Activated CD4-positive, alpha-beta T cell treated with anti-CD3 and anti-CD28 coated beads, Interleukin-2, amount 50 U/mL, for 48 hours (primary cell): ENCODE measurements around the gene SMIM21.

Experiments used
- DNase-seq, 2 experiments: peaks; one replicate each; pipeline ENCODE4 v3.0.0-alpha.2; 2020

SMIM21 gene

DNA sequence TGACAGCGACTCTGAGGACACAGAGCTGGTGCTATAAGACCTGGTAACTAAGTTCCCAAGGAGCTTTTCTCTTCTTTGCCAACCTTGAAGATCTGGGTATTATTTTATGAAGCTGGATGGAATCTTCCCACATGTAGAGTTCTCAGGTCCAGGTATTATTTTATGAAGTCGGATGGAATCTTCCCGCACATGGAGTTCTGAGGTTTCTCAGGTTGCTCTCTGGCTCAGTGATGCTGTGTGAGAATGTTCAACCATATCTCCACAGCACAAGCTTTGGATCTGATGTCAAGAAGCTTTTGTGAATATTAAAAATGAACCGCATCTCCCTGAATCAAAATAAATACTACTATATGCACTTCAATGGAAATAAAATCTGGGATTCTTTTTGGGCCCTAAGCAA is at the start of gene SMIM21:
Gene SMIM21 (minus strand): TSS at position 101 of the 400 bp plus-strand sequence. CDS start 140 bp downstream, outside the sequence.
- DNase-seq = no peak

DNA sequence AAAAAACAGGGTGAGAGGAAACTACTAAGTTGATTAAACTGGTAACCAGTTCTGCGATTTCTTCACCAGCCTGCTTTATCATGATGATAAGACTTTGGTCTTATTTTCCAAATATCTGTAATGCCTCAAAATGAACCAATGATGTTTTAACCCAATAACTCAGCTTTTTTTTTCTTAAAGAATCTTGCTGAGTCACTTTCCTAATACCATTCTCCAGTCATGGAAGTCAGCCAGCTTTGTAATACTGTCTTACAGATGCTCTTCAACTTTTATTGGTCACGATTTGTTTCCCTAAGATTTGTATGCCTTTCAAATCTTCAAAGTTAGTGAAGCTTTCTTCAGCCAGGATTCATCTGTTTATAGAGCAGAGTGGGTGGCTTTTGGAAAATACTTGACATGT is 47.7 kb upstream of the SMIM21 start:
- DNase-seq = no peak

DNA sequence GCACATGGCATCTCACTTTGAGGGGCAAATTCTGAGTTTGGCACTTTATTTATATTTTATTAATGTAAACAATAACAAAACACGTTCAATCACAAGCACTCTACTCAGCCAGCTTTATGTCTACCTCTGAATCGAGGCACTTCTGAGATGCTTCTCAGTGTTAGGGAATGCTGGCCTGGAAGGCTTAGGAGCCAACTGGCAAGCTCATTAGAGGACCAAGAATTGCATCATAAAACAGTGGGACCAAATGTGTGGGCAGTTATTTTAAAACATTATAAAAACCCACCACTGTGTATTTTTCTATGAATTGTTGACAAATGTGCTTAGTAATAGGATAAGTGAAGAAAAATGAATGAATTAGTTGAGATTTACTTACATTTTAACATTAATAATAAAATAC is 46.8 kb upstream of the SMIM21 start:
- DNase-seq = no peak

DNA sequence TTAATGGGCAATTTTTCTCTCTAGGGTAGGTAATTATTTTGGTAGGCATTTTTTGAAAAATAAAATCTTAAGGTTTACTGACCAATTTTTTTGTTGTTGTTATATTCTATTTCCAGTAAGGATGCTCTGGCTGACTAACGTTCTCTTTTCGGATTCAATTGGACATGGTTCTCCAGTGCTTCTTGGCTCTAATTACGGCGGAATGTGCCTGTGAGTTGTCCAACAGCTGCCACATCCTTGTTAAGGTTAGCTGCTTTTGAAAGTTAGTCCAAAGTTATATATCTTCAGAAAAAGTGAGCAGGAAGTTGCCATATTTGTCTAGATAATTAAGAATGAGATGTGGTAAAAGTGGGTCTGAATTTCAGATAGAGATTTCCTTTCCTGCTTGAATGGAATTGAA is 45.8 kb upstream of the SMIM21 start:
- DNase-seq = no peak

DNA sequence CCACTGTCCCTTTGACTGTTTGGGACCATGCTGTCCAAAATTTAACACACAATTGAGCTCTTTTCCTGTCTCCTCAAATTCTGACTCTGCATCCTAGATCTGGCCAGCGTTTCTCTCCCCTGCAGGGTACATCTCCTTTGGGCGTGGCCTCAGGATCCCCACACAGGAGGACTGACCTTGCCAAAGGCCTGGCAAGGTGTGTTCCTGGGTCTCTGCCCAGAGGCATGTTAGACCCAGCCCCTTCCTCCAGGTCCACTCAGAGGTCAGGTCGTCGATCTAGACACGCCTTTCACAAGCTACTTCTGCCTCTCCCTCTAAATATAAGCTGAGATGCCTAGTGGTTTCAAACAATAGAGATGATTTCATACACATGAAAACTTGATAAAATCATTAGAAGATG is 45.4 kb upstream of the SMIM21 start:
- no peak for DNase-seq

DNA sequence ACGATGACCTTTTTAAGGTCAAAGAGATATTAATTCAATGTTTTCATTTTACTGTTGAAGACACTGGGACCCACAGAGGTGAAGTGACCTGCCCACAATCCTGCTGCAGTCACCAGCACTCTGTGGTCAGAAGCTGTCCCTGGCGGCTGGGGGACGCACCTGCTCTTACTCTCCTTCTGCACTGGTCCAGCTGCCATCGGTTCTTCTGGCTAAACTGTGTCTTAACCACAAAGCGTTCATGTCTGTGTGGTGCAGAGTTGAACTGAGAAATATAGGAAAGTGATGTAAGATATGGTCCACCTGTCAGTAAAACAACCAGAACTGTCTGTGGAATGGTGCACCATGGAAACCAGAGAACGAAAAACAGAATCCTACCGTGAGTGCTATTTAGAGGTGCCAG is 44.9 kb upstream of the SMIM21 start:
- no peak for DNase-seq

DNA sequence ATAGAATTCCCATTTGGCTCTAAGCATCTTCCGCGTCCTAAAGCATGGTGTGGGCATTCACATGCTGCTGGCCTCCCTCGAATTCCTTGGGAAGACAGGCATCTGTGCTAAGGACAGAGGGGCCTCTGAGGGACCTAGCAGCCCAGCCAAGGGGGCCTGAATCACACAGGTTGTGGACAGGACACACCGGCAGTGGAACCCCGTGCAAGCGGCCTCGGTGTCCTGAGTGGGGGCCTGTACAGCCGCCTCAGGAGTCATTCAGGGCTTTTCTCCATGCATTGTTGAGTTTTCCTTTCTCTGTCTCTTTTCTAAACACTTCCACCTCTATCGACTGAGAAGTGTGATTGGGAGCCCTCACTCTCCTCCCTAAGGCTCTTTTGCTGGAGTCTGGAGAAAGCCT is 44.3 kb upstream of the SMIM21 start:
- DNase-seq = no peak

DNA sequence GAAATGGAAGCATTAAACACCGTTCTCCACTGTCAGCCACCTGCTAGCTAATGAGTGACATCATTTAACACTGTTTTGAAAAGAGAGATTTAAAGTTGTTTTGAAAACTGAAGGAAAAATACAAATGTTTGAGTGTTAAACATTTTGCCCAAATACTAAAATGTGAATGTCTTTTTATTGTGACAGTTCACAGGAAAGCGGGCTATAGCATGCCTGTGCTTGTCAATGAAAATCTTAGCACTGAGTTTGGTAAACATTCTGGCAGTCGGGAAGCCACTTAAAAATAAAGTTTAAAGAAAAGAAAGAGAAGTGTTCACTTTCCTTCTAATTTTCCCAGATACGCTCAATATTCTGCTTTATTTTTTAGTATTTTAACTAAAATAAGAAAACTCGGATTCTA is 40.3 kb upstream of the SMIM21 start:
- DNase-seq = no peak

DNA sequence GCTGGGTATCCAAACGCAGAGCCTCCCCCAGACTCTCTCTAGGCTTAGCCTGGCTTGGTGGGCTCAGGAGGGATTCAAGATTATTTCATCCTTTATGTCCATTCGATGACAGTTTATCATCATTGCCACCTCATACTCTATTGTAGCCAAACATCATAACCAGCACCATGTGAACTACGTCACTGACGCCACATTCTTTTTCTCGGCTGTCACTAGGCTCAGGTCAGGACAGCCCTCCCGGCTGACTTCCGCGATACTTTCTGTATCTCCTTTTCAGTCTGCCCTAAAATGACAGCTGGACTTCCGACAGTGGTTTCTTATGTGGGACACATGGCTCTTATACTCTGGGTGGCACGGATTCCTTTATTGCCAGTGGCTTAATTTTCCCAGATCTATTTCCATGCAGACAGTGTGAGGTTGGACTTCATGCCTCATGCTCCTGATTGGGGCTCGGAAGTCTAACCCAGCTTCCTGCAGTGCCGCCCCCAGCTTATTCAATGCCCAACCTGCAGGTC is 39.8 kb upstream of the SMIM21 start:
- DNase-seq = no peak

DNA sequence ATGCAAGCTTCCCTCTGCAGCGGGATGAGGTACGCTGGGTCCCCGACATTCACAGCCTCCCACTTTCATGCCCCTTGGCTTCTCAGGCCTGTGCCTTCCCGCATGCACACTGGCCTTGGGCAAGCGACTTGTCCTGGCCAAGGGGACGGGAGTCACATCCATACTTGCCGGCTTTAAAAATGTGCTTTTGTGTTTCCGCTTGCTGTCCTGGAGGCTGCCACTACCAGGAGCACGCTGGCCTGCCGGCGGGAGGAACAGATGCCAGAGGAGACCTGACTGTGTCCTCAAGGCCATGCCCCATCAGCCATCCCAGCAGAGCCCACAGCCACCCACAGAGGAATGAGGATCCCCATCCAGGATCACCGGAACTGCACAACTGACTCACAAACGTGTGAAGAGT is 36.9 kb upstream of the SMIM21 start:
- no peak for DNase-seq

DNA sequence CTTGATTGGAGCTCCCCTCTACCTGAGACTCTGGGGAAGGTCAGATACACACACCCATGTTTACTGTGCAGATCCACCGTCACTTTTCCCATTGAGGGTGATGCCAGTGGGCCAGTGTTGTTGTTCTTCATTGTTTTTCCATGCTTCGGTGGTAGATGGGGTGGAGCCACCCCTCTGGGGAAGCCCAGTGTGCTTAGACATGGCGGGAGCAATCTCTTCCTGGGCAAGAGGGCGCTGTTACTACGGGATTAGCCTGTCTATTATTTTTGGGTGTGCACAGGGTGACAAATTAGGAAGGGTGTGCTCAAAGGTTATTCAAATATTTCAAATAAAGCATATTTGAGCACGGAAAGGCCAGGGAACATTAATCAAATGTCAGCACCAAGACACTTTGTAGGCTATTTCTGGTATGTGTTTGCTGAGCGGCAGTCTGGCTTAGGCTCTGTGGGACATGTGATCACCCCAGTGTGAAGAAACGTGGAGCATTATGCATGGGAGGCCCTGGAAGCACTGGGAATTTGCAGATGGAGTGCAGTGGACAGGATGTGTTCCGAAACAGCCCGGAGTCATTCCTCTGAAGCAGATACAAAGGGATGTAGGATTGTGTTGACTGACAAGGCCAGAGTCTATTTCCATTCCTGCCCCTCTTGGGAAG is 34.8 kb upstream of the SMIM21 start:
- no peak for DNase-seq

DNA sequence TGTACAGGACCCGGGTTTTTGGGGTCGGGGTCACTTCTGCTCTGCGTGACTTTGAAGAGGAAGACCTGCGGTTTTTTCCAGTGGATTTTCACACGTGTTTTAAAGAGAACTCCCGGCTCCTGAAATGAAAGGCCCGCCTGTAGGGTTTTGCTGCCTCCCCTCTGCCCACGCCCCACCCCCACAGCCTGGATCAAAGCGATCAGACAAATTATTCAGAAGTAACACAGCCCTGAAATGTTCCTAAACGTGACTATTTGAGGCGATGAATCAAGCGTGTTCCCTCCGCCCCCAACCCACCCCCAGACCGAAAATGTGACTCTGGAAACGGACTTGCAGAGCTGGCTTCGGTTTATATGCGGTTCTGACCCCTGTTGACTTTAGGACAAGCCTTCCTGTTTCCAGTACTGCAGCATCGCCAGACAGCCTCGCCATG is 28.7 kb upstream of the SMIM21 start:
- DNase-seq = peak; percentile 26 to 27

DNA sequence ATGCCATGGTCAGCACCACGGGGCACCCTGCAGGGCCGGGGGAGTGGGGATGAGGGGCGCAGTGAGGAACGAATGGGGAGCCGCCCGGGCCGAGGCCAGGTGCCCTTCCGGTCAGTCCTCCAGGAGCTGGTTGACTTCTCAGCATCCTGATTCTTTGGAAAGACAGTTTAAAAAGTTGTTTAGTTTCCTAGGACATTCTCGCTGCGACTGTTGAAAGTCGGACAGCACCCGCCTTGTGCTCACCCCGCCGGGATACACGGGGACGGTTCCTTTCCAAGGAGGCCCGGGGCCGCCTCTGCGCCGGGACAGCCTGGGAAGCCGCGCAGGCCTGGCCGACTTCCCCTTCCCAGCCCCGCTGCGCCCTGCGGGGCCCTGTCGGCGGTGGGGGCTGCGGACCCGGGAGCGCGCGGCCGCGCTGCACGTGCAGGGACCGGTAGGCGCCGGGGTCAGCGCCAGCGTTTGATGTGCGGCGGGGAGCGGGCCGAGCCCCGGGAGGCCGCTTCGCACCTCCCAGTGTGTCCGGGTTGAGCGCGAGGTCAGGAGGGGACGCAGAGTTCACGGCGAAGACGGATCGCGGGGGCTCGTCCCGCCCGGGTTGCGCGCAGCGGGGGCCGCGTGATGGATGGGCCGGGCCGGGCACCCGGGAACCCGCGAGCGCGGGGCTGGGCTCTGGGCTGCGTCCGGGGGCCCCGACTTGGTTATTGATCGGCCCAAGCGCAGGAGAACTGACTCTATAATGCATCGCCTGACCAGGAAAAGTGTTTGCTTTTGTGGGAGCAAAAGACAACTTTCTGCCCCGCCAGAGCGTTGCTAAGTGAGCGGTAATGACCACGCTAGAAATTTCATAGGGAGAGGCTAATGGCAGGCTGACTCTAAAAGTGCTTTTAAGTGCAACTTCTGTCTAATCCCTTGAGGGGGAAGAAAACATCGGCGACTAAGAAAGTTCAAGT is 28.0 kb upstream of the SMIM21 start:
- peak; percentile 1 to 14 for DNase-seq

DNA sequence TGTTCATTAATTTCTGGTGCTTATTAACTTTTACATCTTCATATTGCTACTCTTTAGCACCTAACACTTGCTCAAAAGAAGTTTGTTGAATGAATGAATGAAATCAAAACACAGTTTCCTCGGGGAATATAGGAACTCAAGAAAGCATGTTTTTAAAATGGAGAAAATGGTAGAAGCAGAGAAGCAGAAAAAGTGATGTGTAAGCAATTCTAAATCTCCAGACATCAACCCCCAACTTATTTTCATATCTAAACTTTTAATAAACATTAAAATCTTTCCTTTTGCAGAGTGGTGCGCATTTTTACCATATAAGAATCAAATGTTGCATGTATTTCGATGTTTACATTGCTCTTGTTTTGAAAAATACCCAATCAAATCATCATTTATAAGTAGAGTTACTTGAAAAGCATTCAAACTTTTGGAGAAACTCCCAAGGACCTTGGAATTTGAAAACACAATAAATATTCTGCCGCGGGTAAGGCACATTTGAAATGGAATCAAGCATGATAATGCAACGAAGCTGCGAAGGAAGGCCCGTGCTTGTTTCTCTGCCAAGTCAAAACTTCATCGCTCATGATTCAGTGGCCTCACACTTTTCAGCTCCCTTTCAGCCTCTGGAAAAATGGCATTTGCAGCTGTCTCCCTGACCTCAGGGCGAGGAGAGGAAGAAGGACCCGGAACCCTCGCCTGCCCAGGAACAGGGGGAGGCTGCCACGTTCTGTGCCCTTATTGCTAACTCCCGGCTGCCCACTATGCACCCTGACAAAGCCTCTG is 26.7 kb upstream of the SMIM21 start:
- no peak for DNase-seq

DNA sequence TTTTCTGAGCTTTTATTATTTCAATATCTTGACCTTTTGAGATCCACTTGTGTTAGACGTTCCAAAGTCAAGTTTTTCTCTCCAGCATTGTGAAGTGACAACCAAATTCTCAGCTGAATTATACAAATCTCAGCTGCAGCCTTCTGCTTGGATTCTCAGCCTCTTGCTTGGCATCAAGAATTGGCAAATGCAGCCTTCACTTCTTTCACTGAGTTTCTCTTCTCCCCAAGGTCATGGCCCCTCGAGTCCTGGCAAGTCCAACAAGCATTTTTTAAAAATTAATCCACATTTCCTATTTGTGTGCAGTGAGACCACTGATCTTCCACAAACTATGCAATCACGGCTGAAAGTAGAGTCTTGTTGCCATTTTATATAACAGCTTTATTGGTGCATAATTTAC is 23.4 kb upstream of the SMIM21 start:
- no peak for DNase-seq

DNA sequence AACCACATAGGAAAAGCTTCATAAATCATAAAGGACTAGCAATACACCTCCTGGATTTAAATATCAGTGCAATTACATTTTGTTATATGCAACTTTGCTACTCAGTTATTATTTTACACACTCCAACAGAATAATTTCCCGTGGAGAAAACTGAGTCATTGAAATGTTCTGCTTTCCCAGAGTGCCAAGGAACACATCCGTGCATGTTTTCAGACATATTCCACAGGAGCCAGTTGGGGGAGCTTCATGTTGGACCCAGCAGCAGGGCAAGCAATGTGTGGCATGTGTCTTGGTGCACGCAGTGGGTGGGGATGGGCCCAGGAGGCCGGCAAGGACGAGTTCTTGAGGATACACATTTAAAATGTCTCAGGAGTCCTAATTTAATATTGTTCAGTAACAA is 14.4 kb upstream of the SMIM21 start:
- no peak for DNase-seq

DNA sequence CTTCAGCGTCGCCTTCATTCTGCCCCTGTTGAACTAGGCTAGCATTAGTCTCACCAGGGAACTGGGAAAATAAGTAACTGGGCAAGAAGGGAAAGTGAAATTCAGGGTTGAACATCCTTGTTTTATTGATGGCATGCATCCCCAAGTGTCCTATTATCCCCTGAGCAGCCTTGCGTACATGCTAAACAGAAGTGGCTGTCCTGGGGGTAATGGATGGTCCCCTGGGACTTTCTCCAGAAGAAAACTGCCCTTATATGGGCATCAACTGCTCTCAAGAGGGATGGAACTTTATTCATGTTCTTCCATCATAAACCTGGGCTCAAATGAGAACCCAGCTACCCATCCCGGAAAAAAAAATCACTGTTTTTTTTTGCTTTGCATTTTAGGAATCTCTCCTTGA is 11.8 kb upstream of the SMIM21 start:
- no peak for DNase-seq

DNA sequence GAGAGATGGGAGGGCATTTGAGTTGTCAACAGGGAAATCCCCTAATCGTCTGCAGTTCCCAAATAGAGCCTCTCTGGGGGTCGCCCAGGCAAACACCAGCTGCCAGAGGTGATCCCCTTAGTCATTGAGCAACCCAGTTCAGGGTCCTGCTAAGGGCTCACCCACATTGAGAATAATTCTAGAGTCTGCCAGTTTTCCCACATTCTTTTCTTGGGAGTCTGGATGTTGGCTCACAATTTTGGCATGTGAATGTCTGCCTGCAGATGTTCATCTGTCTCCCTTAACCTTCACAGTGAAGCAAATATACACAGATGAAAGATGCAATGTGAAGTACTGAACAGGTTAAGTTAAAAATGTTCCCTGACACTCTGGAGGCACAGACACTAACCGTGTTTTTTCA is 11.4 kb upstream of the SMIM21 start:
- no peak for DNase-seq

DNA sequence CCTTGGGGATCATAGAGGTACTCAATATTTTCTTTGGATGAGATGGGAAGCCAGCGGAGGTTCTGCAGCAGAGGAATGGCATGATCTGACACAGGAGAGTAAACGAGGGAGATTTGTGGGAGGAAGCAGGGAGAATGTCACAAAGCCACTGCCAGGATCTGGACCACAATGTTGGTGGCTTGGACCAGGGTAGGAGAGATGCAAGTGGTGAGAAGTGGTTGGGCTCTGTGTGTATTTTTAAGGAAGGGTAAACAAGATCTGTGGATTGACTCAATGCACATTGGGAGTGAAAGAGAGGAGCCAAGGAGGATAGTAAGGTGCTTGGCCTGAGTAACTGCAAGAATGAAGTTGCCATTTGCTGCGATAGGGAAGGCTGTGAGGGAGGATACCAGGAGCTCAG is 10.5 kb upstream of the SMIM21 start:
- DNase-seq = no peak

DNA sequence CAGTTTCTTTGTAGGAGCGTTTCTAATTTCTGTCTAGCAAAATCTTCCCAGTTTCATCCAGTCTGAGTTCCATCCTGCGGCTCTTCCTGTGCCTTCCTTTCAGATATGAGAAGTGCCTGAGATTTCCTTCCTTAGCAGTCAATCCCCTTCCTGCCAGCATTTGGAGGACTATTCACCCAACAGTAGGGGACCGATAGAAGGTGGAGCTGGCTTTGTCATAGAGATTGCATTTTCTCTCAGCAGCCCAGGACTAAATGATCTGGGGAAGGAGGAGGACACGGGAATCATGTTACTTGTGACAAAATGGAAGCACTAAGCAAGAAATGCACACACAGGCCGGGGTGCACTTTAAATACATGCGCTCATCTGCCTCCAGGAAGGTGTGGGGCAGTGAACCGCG is 5.6 kb upstream of the SMIM21 start:
- DNase-seq = no peak

DNA sequence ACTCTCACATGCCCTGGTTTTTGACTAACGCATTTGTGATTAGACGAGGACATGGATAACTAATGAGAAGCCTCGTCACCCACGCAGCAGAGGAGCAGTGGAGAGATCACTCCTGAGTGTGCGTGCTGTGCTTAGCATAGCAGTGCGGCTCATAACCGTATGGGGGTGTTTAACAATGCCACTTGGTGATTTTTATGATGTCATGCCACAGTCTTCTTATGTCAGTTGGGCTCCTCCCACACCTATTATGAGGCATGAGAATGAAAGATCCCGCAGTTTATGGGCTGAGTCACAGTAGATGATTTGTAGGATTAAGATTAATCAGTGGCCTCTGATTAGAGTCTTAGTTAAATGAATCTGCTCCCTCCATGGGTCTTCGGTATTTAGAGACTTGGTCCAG is 2.5 kb upstream of the SMIM21 start:
- DNase-seq = no peak

DNA sequence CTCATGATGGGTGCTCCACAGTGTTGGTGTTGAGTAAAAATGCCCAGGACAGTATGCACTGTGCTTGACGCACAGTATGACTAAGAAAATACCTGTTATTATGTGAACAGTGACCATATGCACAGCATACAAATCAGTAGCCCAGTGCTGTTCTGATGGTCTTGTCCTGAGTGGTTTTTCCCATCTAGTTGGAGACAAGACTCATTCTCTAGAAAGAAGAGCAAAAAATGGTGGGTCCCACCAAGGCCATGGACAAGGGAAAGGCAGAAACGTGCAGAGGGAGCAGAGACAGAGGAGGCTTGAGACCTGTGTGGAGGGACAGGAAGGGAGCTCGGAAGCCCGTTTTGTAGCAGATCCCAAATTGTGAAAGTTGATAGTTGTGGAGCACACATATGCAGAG is 987 bp upstream of the SMIM21 start:
- no peak for DNase-seq

DNA sequence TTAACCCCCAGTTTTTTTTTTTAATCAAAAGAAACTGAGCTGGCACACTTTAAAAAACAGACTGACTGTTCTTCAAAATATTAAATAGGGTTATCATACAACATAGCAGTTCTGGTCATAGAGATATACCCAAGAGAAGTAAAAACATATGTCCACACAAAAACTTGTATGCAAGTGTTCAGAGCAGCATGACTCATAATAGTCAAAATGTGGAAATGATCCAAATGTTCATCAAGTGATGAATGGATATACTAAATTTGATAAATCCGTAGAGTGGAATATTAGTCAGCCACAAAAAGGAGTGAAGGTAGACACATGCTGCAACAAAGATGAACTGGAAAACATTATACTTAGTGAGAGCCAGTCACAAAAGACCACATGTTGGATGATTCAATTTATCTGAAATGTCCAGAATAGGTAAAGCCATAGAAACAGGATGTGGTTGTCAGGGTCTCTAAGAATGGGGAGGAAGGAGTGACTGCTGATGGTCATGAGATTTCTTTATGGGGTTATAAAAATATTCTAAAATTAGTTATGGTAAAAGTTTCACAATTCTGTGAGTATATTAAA is 5.1 kb downstream of the SMIM21 start:
- DNase-seq = no peak
